HG02623 (cell line): Measurements from ENCODE around the gene LMO7.
A peak's percentile ranks its signal among the peaks of the same experiment; 100 is the strongest.
"Not testable (repeated sequence)": the region's sequence is repeated elsewhere in the genome, so short reads cannot be mapped to it uniquely, and the experiment has no call there.

Source experiments
- ATAC-seq: cut with Tn5 transposase; IDR thresholded peaks from one replicate; pipeline ENCODE4 v1.9.1; 2021; ENCODE audit warnings: moderate library complexity; ENCODE audit not compliant: unreplicated experiment

The LMO7 gene

DNA sequence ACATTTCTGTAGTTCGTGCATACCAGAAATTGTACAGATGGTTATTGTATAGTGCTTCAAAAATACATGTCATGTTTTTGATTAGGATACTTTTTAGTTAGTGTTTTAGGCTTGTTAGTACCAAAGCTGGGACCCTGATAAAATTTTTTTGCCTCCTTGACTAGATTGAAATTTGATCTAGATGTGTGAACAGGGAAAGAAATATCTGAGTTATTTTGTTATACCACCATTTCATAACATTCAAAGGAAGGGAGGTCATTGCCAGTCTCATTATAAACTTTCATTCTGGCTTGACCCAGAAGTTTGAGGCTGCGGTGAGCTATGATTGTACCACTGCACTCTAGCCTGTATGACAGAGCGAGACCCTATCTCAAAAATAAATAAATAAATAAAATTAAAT lies 9.0 kb downstream of the LMO7 start:
- ATAC-seq = no peak

DNA sequence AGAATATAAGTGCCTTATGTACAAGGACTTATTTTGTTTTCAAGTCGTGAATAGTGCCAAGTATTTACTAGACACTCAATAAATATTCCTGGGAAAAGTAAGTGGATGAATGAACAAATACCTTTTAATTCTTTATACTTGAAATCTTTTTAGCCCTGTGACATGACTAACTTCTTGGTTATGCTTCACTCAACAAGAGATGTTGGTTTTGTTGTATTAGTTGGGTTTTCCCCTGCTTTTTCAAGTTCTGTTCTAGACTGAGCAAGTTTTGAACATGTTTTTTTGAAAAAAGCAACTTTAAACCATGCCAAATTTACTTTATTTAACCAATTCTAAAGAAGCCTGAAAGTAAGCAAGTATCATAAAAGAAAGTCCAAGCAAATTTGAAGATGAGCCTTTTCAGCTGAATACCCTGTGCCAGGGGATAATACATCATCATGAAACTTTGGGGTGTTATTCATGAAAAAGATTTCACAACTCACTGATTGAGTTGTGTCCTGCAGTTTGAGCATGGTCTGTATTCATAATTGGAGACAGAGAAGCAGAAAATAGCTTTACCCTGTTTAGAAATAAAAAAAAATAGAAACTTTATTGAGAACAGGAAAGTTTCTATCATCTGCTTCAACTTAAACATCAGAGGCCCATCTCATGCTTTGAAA lies 11.1 kb downstream of the LMO7 start:
- peak; percentile 76 for ATAC-seq

DNA sequence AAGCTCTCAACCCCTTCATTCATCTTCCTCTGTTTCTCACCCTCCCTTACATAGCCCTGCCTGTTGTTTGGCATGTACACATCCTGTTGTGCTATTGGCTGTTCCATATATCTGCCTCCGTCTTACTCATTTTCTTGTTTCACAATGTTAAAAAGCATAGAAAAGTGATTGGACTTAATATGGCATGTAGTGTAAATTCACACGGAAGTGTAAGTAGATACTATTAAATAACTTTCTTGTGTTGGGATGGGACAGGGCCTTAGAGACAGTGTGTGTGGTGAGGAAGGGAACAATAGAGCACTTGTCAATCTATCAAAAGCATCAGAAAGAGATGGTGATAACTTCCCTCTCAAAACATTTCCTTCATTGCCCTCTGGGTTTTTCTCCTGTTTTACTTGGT lies 12.3 kb downstream of the LMO7 start:
- ATAC-seq = no peak

DNA sequence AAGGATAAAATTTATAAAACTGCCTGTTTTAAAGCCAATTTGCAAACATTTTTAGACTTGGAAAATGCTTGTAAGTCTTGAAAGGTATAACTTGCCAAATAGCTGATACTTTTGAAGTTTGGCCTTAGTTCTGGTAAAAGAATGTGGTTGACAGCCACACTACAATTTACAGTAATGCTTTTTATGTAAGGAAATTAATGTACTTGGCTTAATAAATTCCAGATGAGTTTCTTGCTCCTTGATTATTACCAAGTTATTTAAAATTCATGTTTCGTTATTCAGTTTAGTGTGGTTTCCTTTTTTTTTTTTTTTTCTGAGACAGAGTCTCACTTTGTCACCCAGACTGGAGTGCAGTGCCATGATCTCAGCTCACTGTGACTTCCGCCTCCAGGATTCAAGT lies 14.9 kb downstream of the LMO7 start:
- no peak for ATAC-seq

DNA sequence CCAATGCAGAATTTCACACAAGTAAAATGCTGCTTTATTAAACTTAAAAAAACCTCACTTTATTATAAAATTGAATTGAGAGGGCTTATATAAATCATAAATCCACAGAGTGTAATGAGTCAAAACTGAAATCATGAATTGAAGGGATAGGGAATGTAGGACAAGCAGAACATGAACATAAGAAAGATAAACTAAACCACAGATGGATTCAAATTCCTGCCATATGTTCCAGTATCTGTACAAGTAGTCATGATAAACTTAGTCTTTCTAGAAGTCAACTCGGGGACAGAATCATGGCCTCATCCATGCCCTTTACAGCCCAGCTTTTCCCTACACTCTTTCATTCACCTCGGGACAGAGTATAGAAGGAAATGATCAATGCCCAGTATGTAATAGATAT lies 16.6 kb downstream of the LMO7 start:
- no peak for ATAC-seq

DNA sequence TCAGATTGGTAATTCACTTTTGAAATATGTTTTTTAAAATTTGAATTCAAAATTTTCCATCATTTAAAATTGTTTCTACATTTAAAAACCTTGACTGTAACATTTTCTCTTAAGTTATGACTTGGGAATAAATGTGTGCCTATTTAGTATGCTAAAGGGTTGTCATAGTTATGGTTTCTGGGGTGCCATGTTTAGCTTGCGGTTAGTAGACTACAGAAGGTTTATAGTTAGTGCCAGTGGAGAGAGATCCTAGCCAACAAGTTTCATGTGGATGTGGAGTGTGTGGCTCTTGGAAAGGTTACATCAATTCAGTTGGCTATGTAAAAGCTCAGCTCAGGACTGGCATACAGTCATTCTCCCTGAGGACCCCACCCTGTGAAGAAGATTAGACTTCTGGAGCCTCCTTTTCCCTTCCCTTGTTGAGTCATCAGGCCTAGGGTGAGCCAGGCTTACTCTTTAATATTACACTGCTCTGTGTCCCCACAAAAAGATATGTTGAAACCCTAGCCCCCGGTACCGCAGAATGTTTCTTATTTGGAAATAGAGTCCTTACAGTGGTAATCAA lies 20.4 kb downstream of the LMO7 start:
- no peak for ATAC-seq

DNA sequence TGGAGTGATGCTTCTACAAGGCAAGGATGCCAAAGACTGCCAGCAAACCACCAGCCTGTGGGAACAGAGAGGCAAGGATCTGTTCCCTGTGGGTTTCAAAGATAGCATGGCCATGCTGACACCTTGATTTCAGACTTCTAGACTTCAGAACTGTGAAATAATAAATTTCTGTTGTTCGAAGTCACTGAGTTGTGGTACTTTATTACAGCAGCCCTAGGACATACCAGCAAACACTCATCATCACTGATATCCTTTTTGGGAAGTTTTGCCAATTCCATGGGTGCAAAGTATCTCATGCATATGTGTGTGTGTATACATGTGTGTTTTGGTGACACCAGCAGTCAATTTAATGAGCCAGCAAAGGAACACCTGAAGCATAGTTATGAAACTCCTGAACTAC lies 21.0 kb downstream of the LMO7 start:
- ATAC-seq = no peak

DNA sequence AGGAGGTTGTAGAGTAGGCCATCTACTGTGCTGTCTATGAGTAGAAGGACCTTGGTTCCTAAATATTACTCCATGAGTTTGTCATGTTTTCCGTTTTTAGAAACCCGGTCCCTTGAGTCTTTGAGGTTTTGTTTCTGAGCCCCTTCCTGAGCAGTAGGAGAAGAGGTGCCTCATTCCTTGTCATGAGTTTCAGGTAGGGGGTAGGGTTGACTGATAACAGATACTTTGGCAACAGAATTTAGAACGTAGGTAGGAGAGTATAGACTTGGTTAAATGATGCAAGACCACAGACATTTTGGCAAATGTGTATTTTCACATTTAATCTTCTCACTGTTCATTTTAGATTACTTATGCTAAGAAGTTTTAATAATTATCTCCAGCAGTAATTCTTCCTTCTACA lies 24.6 kb downstream of the LMO7 start:
- no peak for ATAC-seq

DNA sequence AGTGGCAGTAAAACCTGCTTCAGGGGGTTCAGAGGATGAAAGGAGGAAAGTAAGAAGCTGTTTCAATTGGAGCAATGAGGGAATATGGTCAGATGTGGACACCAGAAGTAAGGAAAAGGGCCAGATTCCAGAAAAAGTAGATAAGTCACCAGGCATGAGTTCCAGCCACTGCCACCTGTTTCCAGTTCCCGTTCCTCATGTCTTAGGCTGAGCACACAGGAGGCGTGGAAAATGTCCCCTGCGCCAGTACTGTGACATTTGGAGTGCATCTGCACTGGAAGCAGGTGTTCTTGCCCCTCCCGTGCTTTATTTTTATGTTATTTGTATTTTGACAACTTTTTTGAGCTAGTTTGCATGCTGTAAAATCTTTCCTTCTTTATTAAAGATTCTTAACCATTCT lies 25.3 kb downstream of the LMO7 start:
- no peak for ATAC-seq

DNA sequence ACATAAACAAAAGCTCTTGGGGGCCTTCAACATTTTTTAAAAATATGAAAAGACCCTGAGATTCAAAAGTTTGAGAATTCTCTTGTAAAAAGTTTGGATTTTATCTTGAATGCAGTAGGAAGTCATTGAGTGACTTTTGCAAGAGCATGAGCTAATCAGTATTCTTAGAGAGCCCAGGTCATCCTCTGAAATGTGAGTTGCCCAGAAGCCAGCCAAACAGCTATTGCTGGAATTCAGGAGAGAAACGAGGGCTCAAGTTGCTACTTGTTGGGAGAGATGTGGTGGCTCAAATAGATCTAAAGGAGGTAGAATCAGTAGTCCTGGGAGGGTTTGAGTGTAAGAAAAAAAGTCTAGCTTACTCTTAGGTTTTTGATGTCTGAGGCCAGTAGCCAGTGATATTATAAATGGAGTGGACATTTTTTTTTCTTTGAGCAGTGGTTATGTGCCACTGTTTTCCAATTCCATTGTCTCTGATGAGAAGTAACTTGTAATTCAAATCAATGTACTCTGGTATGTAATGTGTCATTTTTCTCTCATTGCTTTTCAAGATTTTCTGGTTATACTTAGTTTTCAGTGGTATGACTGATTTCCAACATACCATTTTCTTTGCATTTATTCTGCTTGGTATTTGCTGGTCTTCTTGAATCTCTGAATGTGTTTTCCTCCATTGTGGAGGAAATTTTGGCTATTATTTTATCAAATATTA lies 30.7 kb downstream of the LMO7 start:
- ATAC-seq = no peak

DNA sequence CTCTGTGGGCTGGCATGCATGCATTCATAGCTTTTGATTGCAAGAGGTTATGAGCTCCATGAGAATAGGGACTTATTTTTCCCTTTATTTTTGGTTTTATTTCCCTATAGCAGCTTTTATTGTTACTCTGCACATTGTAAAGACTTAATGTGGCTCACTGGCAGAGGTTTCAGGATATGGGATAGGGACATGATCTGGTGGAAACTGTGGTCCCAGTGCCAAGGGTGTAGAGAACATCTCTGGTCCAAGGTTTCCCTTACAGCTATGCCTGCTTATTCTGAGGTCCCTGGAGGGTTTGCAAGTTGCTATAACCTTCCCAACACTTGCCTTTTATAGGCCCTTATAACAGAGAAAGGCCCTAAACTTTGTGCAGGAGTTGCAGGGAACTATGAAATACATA lies 33.6 kb downstream of the LMO7 start:
- ATAC-seq = no peak

DNA sequence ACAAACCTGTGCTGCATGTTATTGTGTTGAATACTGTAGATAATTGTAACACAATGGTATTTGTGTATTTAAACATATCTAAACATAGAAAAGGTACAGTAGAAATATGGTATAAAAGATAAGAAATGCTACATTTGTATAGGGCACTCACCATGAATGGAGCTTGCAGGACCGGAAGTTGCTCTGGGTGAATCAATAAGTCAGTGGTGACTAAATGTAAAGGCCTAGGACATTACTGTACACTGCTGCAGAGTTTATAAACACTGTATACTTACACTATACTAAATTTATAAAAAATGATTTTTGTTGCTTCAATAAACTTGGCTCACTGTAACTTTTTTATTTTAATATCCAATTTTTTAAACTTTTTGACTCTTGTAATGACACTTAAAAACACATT lies 34.4 kb downstream of the LMO7 start:
- no peak for ATAC-seq

DNA sequence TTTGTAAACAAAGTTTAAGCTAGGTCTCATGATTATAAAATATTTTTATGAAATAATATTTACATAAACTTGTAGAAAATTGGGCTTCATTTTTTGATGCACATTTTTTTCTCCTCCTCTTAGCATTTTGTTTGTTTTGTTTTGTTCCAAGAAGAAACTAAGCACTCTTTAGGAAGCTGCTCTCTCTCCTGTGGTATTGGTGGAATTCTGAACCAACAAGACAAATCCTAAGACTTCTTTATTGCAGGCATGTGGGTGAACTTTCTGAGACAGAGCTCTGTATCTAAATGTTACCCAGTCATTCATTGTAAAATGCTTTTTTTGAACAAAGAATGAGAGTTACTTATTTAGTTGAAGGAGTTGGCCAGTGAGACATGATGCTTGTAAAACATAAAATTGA lies 39.3 kb downstream of the LMO7 start:
- ATAC-seq = no peak

DNA sequence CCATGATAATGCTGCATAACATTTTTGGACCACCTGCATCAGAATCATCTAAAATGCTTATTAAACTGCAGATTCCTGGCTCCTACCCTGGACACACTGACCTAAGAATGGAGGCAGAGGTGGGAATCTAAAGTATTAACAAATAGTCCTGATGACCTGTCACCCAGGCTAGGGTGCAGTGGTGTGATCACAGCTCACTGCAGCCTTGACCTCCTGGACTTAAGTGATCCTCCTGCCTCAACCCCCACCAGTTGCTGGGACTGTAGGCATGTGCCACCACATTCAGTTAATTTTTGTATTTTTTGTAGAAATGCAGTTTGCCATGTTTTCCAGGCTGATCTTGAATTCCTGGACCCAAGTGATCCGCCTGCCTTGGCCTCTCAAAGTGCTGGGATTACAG lies 43.3 kb downstream of the LMO7 start:
- no peak for ATAC-seq

DNA sequence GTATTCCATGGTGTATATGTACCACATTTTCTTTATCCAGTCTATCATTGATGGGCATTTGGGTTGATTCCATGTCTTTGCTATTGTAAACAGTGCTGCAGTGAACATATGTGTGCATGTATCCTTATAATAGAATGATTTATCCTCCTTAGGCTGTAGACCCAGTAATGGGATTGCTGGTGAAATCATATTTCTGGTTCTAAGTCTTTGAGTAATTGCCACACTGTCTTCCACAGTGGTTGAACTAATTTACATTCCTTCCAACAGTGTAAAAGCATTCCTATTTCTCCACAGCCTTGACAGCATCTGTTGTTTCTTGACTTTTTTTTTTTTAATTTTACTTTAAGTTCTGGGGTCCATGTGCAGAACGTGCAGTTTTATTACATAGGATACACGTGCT lies 44.1 kb downstream of the LMO7 start:
- not testable (repeated sequence) for ATAC-seq

DNA sequence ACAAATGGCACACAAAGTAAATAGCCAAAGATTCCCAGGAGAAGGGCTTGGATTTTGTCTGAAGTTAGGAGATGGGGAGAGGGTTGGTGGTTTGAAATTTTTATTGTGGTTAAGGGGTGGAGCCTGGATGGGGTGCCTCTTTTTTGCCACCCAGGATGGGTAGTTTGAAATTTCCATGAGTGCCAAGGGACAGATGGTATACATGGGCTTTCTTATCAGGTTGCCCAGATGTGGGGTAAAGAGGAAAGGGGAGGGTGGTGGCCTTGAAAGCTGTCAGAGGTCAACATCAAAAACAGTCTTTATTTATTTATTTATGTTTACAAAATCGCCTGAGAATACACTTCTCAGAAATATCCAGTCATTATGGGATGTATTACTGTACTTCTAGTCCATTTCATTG lies 46.2 kb downstream of the LMO7 start:
- ATAC-seq = no peak

DNA sequence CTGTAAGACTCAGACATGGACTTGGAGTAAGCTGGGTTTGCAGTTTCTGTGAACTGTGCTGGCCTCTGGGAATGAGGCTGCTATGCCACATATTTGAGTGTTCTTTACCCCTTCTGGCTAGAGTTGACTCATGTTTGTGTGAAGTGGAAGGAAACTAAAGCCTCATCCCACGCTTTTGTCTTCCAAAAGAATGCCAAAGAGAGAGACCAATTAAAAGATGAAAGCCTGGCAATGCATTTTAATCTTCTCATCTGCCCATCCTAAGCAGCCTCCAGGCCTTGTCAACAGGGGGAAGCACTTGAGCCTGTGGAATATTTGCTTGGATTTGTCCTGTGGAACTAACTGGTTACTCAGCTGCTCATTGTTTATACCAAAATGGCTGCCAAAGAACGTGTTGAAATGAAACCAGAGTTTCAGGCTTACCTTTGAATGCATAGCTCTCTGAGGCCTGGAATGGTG lies 49.1 kb downstream of the LMO7 start:
- no peak for ATAC-seq

DNA sequence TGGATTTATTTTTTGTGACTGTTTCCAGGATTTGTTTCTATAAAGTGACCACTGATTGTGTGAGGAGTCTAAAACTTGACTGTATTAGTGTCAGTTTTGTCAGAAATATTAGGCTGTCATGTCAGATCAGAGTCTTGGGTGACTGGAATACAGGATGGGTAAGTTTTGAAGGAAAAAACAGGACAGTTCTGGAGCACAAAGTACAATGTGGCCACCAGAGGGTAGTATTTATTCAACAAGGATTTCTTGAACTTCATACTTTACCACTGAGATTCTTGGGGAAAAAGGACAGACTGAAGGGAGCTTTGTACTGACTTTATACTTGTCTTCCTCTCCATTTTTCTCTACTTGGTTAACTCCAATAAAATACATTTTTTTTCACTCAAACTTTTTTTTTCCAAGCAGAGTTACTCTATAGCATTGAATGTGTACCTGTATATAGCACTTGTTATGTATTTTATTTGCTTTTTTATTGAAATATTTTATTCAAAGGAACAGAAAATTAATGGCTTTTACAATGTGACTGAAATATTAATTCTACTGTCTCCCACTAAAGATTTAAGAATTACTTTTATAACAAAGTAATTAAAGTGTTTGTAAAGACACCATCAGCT lies 51.1 kb downstream of the LMO7 start:
- ATAC-seq = no peak

DNA sequence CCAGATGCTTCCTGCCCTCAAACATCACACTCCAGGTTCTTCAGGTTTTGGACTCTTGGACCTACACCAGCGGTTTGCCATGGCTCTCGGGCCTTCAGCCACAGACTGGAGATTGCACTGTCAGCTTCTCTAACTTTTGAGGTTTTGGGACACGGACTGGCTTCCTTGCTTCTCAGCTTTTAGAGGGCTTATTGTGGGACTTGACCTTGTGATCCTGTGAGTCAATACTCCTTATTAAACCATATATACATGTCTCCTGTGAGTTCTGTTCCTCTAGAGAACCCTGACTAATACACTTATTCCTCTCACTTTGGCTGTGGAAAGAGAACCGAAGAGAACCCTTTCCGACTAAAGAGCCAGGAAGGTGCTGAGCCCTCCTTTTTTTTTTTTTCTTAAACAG lies 53.6 kb downstream of the LMO7 start:
- ATAC-seq = no peak

DNA sequence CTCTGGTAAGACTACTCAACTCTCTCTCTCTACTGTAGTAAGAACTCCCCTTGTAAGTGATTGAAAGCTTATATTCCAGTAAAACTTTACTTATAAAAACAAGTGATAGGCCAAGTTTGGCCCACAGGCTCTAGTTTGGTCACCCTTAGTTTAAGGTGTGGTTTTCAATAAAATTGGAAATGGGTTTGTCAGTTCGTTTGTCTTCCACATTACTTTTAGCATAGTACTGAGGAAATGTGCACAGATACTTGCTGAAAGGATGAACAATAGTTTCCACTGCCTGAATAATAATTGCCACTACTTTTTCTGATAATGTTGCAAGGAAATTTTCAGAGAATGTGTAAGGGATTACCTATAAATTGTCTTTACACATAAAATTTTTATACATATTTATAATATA lies 54.5 kb downstream of the LMO7 start:
- no peak for ATAC-seq

DNA sequence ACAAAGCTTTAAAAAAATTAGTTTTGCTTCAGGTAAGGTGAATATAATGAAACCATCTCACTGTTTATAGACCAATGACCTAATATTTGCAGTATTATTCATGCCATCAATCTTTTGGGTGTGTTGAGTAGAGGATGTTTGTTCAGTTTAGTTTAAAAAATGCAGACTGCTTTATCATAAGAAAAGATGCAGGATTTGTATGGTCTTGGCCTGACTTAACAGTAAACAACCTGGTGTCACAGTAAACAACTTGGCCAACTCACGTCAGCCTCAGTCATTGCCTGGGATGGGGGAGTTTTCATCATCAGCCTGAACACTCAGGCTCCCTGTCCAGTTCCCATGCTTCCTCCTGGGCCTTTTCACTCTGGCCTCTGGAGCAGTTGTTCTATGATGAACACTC lies 55.1 kb downstream of the LMO7 start:
- ATAC-seq = no peak

DNA sequence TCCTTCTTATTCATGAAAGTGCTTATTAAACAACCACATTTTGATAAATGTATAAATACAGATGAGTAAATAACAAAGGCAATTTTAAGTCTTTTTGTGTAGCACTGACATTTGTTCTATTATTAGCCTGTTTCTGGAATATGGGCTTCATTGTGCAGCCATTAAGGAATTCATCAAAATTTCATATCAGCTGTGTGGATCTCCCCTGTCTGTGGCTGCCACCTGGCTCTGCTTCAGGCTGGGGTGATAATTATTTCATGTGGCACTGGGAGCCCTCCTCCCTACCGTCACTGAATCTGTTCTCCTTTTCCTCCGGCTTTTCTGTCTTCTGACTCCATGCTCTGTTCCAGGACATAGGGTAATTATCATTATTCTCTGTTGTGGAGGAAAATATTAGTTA lies 57.1 kb downstream of the LMO7 start:
- ATAC-seq = no peak
